H1 (cell line): ENCODE measurements around the gene TLCD5. TPM values are rescaled to one million over a fixed set of nuclear protein-coding genes. Genes with fewer than 3 reads are reported as not detected.

Experiments
- CTCF ChIA-PET: fragments of 300-600 bp; sonication (Branson Sonifier 250); formaldehyde crosslinking; loops from one replicate; lab custom pipeline; 2021; ENCODE audit not compliant: partially characterized antibody; lab: Charles Lee
- POLR2A ChIA-PET: fragments of 300-600 bp; sonication (Branson Sonifier 250); formaldehyde crosslinking; loops from one replicate; lab custom pipeline; 2021; ENCODE audit warnings: inconsistent platforms; ENCODE audit not compliant: partially characterized antibody; lab: Charles Lee
- DNase-seq, 2 experiments: peaks; one replicate each; pipeline versions ENCODE4 v3.0.0 to v3.0.0-alpha.2; 2010 to 2022; ENCODE audit warnings: low spot score in 2 of 2, low read depth in 1 of 2, mixed read lengths in 1 of 2
- FAIRE-seq: peaks from 2 replicates; lab custom pipeline; 2011; peaks lifted over from hg19 to GRCh38; lab: Jason Lieb, UNC
- H2AFZ ChIP-seq: 2 replicates; pipeline ENCODE4 v1.8.1; 2012; ENCODE audit warnings: low read length, inconsistent platforms
- H2AK5ac ChIP-seq: 2 replicates; pipeline ENCODE4 v1.6.1; 2013; ENCODE audit warnings: low read depth, low read length
- H2BK120ac ChIP-seq: replicated peaks from 2 replicates; pipeline ENCODE3; 2013; ENCODE audit warnings: low read depth, low read length, inconsistent platforms
- H2BK12ac ChIP-seq: 2 replicates; pipeline ENCODE4 v1.6.1; 2013; ENCODE audit warnings: low read depth, low read length
- H2BK15ac ChIP-seq: 2 replicates; pipeline ENCODE4 v1.6.1; 2013; ENCODE audit warnings: low read length
- H2BK20ac ChIP-seq: 2 replicates; pipeline ENCODE4 v1.6.1; 2013; ENCODE audit warnings: low read length
- H2BK5ac ChIP-seq: 2 replicates; pipeline ENCODE4 v1.6.1; 2013; ENCODE audit warnings: low read depth, low read length
- H3K14ac ChIP-seq: 2 replicates; pipeline ENCODE4 v1.6.1; 2013; ENCODE audit warnings: inconsistent platforms; ENCODE audit not compliant: insufficient read length
- H3K18ac ChIP-seq: 2 replicates; pipeline ENCODE4 v1.6.1; 2013; ENCODE audit warnings: low read length; ENCODE audit errors: extremely low read depth
- H3K23ac ChIP-seq: 2 replicates; pipeline ENCODE4 v1.6.1; 2013; ENCODE audit warnings: inconsistent platforms; ENCODE audit not compliant: insufficient read length
- H3K23me2 ChIP-seq: 2 replicates; pipeline ENCODE4 v1.6.1; 2013; ENCODE audit warnings: low read depth, low read length
- H3K27ac ChIP-seq: 2 replicates; pipeline ENCODE4 v1.6.1; 2011; ENCODE audit warnings: low read depth, low read length, inconsistent platforms
- H3K27me3 ChIP-seq, 4 experiments: replicated peaks in 1 of 4; 1 replicate in 1 of 4; 2 replicates in 3 of 4; pipeline versions ENCODE4 v1.6.1 to v1.8.1; 2011 to 2013; ENCODE audit warnings: low read length in 3 of 4, mild to moderate bottlenecking in 3 of 4, inconsistent platforms in 2 of 4, mixed read lengths in 2 of 4, moderate library complexity in 1 of 4; ENCODE audit not compliant: control insufficient read depth in 3 of 4, insufficient read depth in 3 of 4; ENCODE audit errors: extremely low read depth in 1 of 4
- H3K36me3 ChIP-seq, 4 experiments: 2 replicates each; pipeline versions ENCODE4 v1.6.1 to v1.8.1; 2011 to 2013; ENCODE audit warnings: mild to moderate bottlenecking in 4 of 4, low read length in 3 of 4, moderate library complexity in 2 of 4, control low read depth in 1 of 4, inconsistent platforms in 1 of 4; ENCODE audit not compliant: insufficient read depth in 4 of 4, control insufficient read depth in 2 of 4
- H3K4ac ChIP-seq: replicated peaks from 2 replicates; pipeline ENCODE3; 2013; ENCODE audit warnings: low read length, low read depth, mixed read lengths, inconsistent platforms; ENCODE audit not compliant: insufficient read length
- H3K4me1 ChIP-seq, 4 experiments: replicated peaks in 1 of 4; 1 replicate in 1 of 4; 2 replicates in 3 of 4; pipeline versions ENCODE4 v1.6.1 to v1.8.1; 2011 to 2013; ENCODE audit warnings: low read length in 3 of 4, inconsistent platforms in 2 of 4, mixed read lengths in 1 of 4; ENCODE audit not compliant: insufficient read depth in 4 of 4, control insufficient read depth in 3 of 4
- H3K4me2 ChIP-seq, 2 experiments: 2 replicates each; pipeline versions ENCODE4 v1.6.1 to v1.8.1; 2011 to 2013; ENCODE audit warnings: low read depth in 2 of 2, low read length in 2 of 2, control low read depth in 1 of 2, inconsistent platforms in 1 of 2, mild to moderate bottlenecking in 1 of 2; ENCODE audit not compliant: insufficient read depth in 1 of 2
- H3K4me3 ChIP-seq, 4 experiments: fragments of 200-600, 300-600 bp in 1 of 4; sonication (generic), shearing (Covaris generic), sonication (Bioruptor Twin) in 1 of 4; 2 replicates each; pipeline versions ENCODE4 v1.5.1 to v1.8.1; 2011 to 2016; ENCODE audit warnings: low read length in 4 of 4, low read depth in 3 of 4, control low read depth in 2 of 4, inconsistent platforms in 2 of 4, mild to moderate bottlenecking in 2 of 4, mixed read lengths in 1 of 4, moderate library complexity in 1 of 4; ENCODE audit not compliant: insufficient read depth in 2 of 4; ENCODE audit errors: extremely low read depth in 1 of 4
- H3K56ac ChIP-seq: replicated peaks from 2 replicates; pipeline ENCODE3; 2013; ENCODE audit warnings: low read depth, mild to moderate bottlenecking, mixed read lengths, low read length, inconsistent platforms; ENCODE audit not compliant: insufficient read length
- H3K79me1 ChIP-seq: 2 replicates; pipeline ENCODE4 v1.6.1; 2013; ENCODE audit warnings: low read depth, low read length, control low read depth
- H3K79me2 ChIP-seq, 2 experiments: 2 replicates each; pipeline versions ENCODE4 v1.6.1 to v1.8.1; 2012 to 2013; ENCODE audit warnings: low read length in 2 of 2, mild to moderate bottlenecking in 2 of 2, inconsistent platforms in 1 of 2; ENCODE audit not compliant: insufficient read depth in 2 of 2, control insufficient read depth in 1 of 2
- H3K9ac ChIP-seq, 4 experiments: replicated peaks in 1 of 4; 1 replicate in 1 of 4; 2 replicates in 3 of 4; pipeline versions ENCODE4 v1.6.1 to v1.8.1; 2011 to 2013; ENCODE audit warnings: low read depth in 3 of 4, low read length in 3 of 4, control low read depth in 2 of 4, mild to moderate bottlenecking in 2 of 4, moderate library complexity in 2 of 4, inconsistent platforms in 1 of 4; ENCODE audit errors: extremely low read depth in 1 of 4
- H3K9me3 ChIP-seq, 2 experiments: 2 replicates each; pipeline versions ENCODE4 v1.6.1 to v1.8.1; 2012 to 2013; ENCODE audit warnings: mild to moderate bottlenecking in 2 of 2, moderate library complexity in 2 of 2, control low read depth in 1 of 2, inconsistent platforms in 1 of 2, low read depth in 1 of 2, low read length in 1 of 2, mixed read lengths in 1 of 2; ENCODE audit not compliant: insufficient read depth in 2 of 2
- H4K20me1 ChIP-seq, 2 experiments: replicated peaks in 1 of 2; 2 replicates each; pipeline versions ENCODE3 to v1.8.1; 2011 to 2013; ENCODE audit warnings: inconsistent platforms in 2 of 2, low read length in 2 of 2, mild to moderate bottlenecking in 1 of 2; ENCODE audit not compliant: insufficient read depth in 2 of 2, control insufficient read depth in 1 of 2
- H4K5ac ChIP-seq: 2 replicates; pipeline ENCODE4 v1.6.1; 2013; ENCODE audit warnings: low read length, low read depth, mixed read lengths, inconsistent platforms; ENCODE audit not compliant: insufficient read length
- H4K8ac ChIP-seq: 2 replicates; pipeline ENCODE4 v1.8.0; 2013; ENCODE audit warnings: mild to moderate bottlenecking, moderate library complexity, low read length, inconsistent platforms; ENCODE audit not compliant: insufficient read depth; ENCODE audit errors: extremely low read depth
- H4K91ac ChIP-seq: replicated peaks from 2 replicates; pipeline ENCODE3; 2013; ENCODE audit warnings: low read length, mixed read lengths, inconsistent platforms; ENCODE audit not compliant: insufficient read length
- CTCF ChIP-seq, 3 experiments: IDR thresholded peaks; 1 replicate in 2 of 3; 2 replicates in 1 of 3; pipeline versions ENCODE4 v1.5.1 to v1.6.1; 2011; ENCODE audit warnings: low read length in 3 of 3, mild to moderate bottlenecking in 3 of 3, inconsistent platforms in 2 of 3, low read depth in 1 of 3, moderate library complexity in 1 of 3; ENCODE audit not compliant: insufficient read depth in 1 of 3; ENCODE audit errors: control extremely low read depth in 1 of 3
- EZH2 ChIP-seq: fragments of 200-600 bp; sonication (generic); IDR thresholded peaks from 2 replicates; pipeline ENCODE4 v1.7.1; 2012; ENCODE audit warnings: low read depth, mild to moderate bottlenecking, moderate library complexity, low read length, inconsistent platforms; ENCODE audit not compliant: severe bottlenecking
- KDM1A ChIP-seq: fragments of 200-600, 300-600 bp; sonication (generic); IDR thresholded peaks from 2 replicates; pipeline ENCODE4 v1.7.1; 2016; ENCODE audit warnings: mild to moderate bottlenecking, low read length, borderline replicate concordance
- RFX5 ChIP-seq: IDR thresholded peaks from 2 replicates; pipeline ENCODE4 v1.6.1; 2011; ENCODE audit warnings: low read depth, low read length, improper control_type of control experiment, borderline replicate concordance
- RNF2 ChIP-seq: fragments of 200-900, 300-1000 bp; sonication (generic); IDR thresholded peaks from 2 replicates; pipeline ENCODE4 v1.7.1; 2016; ENCODE audit warnings: borderline replicate concordance, low read depth, mild to moderate bottlenecking, antibody characterized with exemption, low read length; ENCODE audit not compliant: poor library complexity, severe bottlenecking; ENCODE audit errors: missing control alignments
- ZNF274 ChIP-seq: IDR thresholded peaks from 2 replicates; pipeline ENCODE4 v1.7.0; 2012; ENCODE audit warnings: low read length, borderline replicate concordance; ENCODE audit errors: extremely low read depth
- WGBS, 2 experiments: shearing (Covaris generic) in 1 of 2; methylation state at CpG; one replicate each; pipeline versions ENCODE4 v1.1.6 to v1.1.7; 2013 to 2015; ENCODE audit warnings: low lambda C conversion rate in 2 of 2, mixed read lengths in 2 of 2, inconsistent platforms in 1 of 2, low coverage in 1 of 2, missing lambda C conversion rate in 1 of 2; ENCODE audit not compliant: insufficient replicate concordance in 2 of 2, insufficient coverage in 1 of 2, insufficient read length in 1 of 2; ENCODE audit errors: extremely low coverage in 1 of 2, missing lambda C conversion rate in 1 of 2; 5-methylcytosine and 5-hydroxymethylcytosine counted together
- polyA plus RNA-seq, 7 experiments: library from polyadenylated mRNA; depleted of rRNA in 3 of 7; stranded (reverse) in 5 of 7; unstranded in 2 of 7; fragments of >200 nt in 5 of 7; fragments of 200-250 nt in 2 of 7; gene quantifications; 1 replicate in 5 of 7; 2 replicates in 1 of 7; 4 replicates in 1 of 7; pipeline versions ENCODE4 v1.2.1 to v1.2.3, GENCODE V29; 2011 to 2013; ENCODE audit warnings: missing spikeins in 2 of 7, mixed read lengths in 2 of 7
- total RNA-seq: library from RNA; stranded (reverse); fragmentation: NEBNext Ultra II Directional; extraction: Animal tissue kit (Norgen Biotek cat#: 25700); gene quantifications from 2 replicates; pipeline ENCODE4 v1.2.1, GENCODE V29; 2021
- TF ChIP-seq, protein P1 (sequence below): IDR thresholded peaks from 2 replicates; pipeline ENCODE4 v1.6.1; 2012; ENCODE audit warnings: inconsistent platforms

Gene TLCD5
- total and polyA plus RNA-seq, 2 of the 8 experiments (the other 6 are each of a cell fraction or from before 2014, with no cell fraction given), result 9.5 to 10.1 TPM

- WGBS, 2 experiments, result 49% methylated on average over 11 of the region's 11 CpGs; no CpG with 5 or more reads in 1 of the 2 experiments
- Histone ChIP-seq H2BK20ac (no peak overlapping the region), H3K27ac (no peak overlapping the region), H3K9ac (no peak overlapping the region), H3K27me3 (peaks cover 0 to 7% (median 0%) of the 10 kb centered on the region in 4 experiments; a peak in 2 of 7 replicates), H2AK5ac (0 out of 2 replicates have a peak overlapping the region, but pooled peaks have one; percentile 43), H2AFZ (0 out of 2 replicates have a peak overlapping the region, but pooled peaks have one; percentile 80), H3K4me3 (no peak overlapping the region), H2BK120ac (no peak overlapping the region), H3K23me2 (no peaks in the 10 kb centered on the region), H4K91ac (no peak overlapping the region), H4K5ac (no peak overlapping the region), H3K4ac (no peak overlapping the region), H2BK5ac (no peak overlapping the region), H3K56ac (no peak overlapping the region), H3K4me1 (peaks cover 0 to 12% (median 5%) of the 10 kb centered on the region in 4 experiments; a peak in 5 of 7 replicates), H3K36me3 (no peaks in the 10 kb centered on the region), H3K79me1 (no peaks in the 10 kb centered on the region), H3K79me2 (no peaks in the 10 kb centered on the region), H2BK12ac (peak overlapping the region; percentile 11; the same call in 1 of the 2 replicates), H3K14ac (no peak overlapping the region), H4K8ac (no peak overlapping the region), H2BK15ac (peak overlapping the region; percentile 83; the same call in 1 of the 2 replicates), H3K23ac (no peak overlapping the region), H3K4me2 (no peak overlapping the region; a peak in 1 of 4 replicates), H3K18ac (peak overlapping the region; percentile 56), H3K9me3 (no peaks in the 10 kb centered on the region), H4K20me1 (no peaks in the 10 kb centered on the region)
- DNase-seq (peak in 1 of 2 experiments; percentile 70), FAIRE-seq (peak; percentile 57)
- POLR2A ChIA-PET, result interaction anchor here (8.8 kb wide), 1 partner anchor 70 kb away, joined by 69 read pairs; no protein-coding TSS in a partner anchor
- CTCF ChIA-PET, result interaction anchor here (0.8 to 31.5 kb wide), 8 partner anchors 10 to 135 kb away, joined by 3 to 1412 read pairs (median 3); partner anchors contain the start of gene POU2F3
- TF ChIP-seq CTCF (IDR thresholded peaks at IDR 0.05; ENCODE audit: control extremely low read depth in 1 of 3, insufficient read depth in 1 of 3, low read depth in 1 of 3, low read length in 3 of 3) (peak; percentile 40 to 62 (median 52)), KDM1A (no peak), ZNF274 (no peak), RNF2 (no peak), EZH2 (no peak), RFX5 (no peak)
- TF ChIP-seq, protein P1, sequence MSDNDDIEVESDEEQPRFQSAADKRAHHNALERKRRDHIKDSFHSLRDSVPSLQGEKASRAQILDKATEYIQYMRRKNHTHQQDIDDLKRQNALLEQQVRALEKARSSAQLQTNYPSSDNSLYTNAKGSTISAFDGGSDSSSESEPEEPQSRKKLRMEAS, result peak; percentile 44; the same call in 1 of the 2 replicates
Observed at GRCh38 chr11:120306519-120307242, 18.4 kb upstream of the TLCD5 start.
